ENCODE results near the gene TRABD2B. TPM values are rescaled to one million over a fixed set of nuclear protein-coding genes. Genes with fewer than 3 reads are reported as not detected.

Gene TRABD2B
- total and polyA plus RNA-seq, 2 of the 4 experiments (the other 2 are of a cell fraction), result not detected

DNA sequence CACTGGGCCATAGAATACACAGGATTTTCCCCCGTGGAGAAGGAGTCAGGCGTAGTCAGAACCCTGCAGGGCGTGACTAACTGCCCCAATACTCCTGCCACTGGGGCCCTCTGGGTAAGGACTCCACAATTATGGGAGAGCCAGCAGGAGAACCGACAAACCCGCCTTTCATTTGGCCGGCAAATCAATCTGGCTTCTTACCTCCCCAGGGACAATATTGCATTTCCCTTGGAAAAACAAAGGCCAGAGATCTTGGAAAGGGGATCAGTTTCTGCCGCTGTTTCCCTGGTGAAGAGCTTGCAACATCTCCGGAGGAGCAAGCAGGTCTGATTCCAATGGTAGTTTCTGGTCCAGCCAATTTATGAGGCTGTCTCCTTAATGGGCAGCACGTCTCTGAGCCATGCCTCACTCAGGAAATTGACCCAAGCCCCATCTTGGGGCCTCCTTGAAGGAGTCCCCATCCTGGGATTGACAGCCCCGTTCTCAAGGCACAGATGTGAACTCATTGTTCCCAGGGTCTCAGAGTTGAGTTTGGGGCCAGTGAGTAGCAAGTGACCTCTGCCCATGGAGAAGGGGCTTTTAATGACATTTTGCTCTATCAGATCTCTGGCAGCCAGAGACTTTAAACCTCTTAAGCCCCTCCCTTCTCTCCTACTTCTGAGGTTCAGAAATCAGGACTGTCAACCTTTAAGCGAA is 4.3 kb downstream of the TRABD2B start:
- Histone ChIP-seq H4K5ac (ENCODE audit: low read depth, low read length) (no peak overlapping the region), H3K9me3 (ENCODE audit: control insufficient read depth, insufficient read depth, low read length) (no peaks in the 10 kb centered on the region), H2BK120ac (ENCODE audit: low read depth, low read length) (no peak overlapping the region), H3K56ac (ENCODE audit: extremely low read depth, insufficient read depth, low read length) (no peak overlapping the region), H3K4me1 (ENCODE audit: control insufficient read depth, insufficient read depth, low read length) (no peaks in the 10 kb centered on the region), H3K23ac (ENCODE audit: low read depth, low read length) (no peak overlapping the region), H3K27me3 (ENCODE audit: control insufficient read depth, insufficient read depth, low read length) (peaks cover 26% of the 10 kb centered on the region), H3K4ac (ENCODE audit: low read depth, low read length) (no peak overlapping the region), H3K4me3 (ENCODE audit: insufficient read depth, low read depth, low read length) (no peak overlapping the region), H3K9me1 (ENCODE audit: insufficient read depth, low read length) (no peaks in the 10 kb centered on the region), H3K9ac (ENCODE audit: low read depth, low read length) (no peak overlapping the region), H2AFZ (replicated peaks; ENCODE audit: low read length, poor library complexity) (no peak overlapping the region), H2BK15ac (ENCODE audit: low read depth, low read length) (no peak overlapping the region), H3K27ac (ENCODE audit: insufficient read depth, low read length) (no peak overlapping the region), H3K79me1 (ENCODE audit: low read depth in 1 of 2, low read length in 2 of 2) (no peaks in the 10 kb centered on the region), H2AK5ac (ENCODE audit: low read depth, low read length) (no peak overlapping the region), H2AK9ac (replicated peaks; ENCODE audit: low read depth, low read length, poor library complexity) (no peak overlapping the region), H2BK5ac (ENCODE audit: low read depth, low read length, poor library complexity, severe bottlenecking) (no peak overlapping the region), H3K36me3 (ENCODE audit: control insufficient read depth, insufficient read depth, low read length) (no peaks in the 10 kb centered on the region), H3K4me2 (ENCODE audit: low read depth, low read length) (no peak overlapping the region), H3K18ac (ENCODE audit: low read depth, low read length) (no peak overlapping the region), H2BK20ac (ENCODE audit: low read depth, low read length) (no peak overlapping the region), H4K91ac (ENCODE audit: insufficient read depth, low read depth, low read length) (no peak overlapping the region), H4K8ac (ENCODE audit: low read depth in 2 of 2, low read length in 2 of 2) (no peak overlapping the region), H3K14ac (replicated peaks; ENCODE audit: low read depth, low read length) (no peak overlapping the region), H4K20me1 (ENCODE audit: insufficient read depth, low read length) (no peaks in the 10 kb centered on the region)
- ChIA-PET CTCF (no interaction called here), POLR2A (ENCODE audit: unreplicated experiment) (no interaction called here)
- dilution Hi-C loops (cut with HindIII; ENCODE audit: low sequenced_read_pairs, unreplicated experiment) (no loop called here), intact Hi-C loops (cut with micrococcal nuclease) (loop anchor here (10.0 kb wide), 1 partner anchor 212 kb away; no protein-coding TSS in a partner anchor), in situ Hi-C loops (cut with MboI; ENCODE audit: low sequenced_read_pairs) (no loop called here)
- no peak for DNase-seq
- WGBS, 2 experiments (ENCODE audit: extremely low coverage in 2 of 2, insufficient read length in 1 of 2), result 14% methylated on average over 1 of the region's 11 CpGs; no CpG with 5 or more reads in 1 of the 2 experiments
- no peak for ATAC-seq (ENCODE audit: low read depth)
- TF ChIP-seq NFE2L2 (IDR thresholded peaks at IDR 0.05; ENCODE audit: low read depth, low read length) (no peak), BHLHE40 (IDR thresholded peaks at IDR 0.05; ENCODE audit: low read depth, low read length) (no peak), RFX5 (IDR thresholded peaks at IDR 0.05; ENCODE audit: low read depth, low read length) (no peak), SMC3 (IDR thresholded peaks at IDR 0.05; ENCODE audit: low read depth, low read length) (no peak), MXI1 (IDR thresholded peaks at IDR 0.05; ENCODE audit: borderline replicate concordance, low read depth, low read length) (no peak)
- TF ChIP-seq, protein P1, sequence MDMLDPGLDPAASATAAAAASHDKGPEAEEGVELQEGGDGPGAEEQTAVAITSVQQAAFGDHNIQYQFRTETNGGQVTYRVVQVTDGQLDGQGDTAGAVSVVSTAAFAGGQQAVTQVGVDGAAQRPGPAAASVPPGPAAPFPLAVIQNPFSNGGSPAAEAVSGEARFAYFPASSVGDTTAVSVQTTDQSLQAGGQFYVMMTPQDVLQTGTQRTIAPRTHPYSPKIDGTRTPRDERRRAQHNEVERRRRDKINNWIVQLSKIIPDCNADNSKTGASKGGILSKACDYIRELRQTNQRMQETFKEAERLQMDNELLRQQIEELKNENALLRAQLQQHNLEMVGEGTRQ (IDR thresholded peaks at IDR 0.05; ENCODE audit: low read depth, low read length), result no peak
- TF ChIP-seq, protein P2, sequence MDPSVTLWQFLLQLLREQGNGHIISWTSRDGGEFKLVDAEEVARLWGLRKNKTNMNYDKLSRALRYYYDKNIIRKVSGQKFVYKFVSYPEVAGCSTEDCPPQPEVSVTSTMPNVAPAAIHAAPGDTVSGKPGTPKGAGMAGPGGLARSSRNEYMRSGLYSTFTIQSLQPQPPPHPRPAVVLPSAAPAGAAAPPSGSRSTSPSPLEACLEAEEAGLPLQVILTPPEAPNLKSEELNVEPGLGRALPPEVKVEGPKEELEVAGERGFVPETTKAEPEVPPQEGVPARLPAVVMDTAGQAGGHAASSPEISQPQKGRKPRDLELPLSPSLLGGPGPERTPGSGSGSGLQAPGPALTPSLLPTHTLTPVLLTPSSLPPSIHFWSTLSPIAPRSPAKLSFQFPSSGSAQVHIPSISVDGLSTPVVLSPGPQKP (IDR thresholded peaks at IDR 0.05; ENCODE audit: borderline replicate concordance, low read depth, low read length), result no peak
- TF ChIP-seq, protein P3, sequence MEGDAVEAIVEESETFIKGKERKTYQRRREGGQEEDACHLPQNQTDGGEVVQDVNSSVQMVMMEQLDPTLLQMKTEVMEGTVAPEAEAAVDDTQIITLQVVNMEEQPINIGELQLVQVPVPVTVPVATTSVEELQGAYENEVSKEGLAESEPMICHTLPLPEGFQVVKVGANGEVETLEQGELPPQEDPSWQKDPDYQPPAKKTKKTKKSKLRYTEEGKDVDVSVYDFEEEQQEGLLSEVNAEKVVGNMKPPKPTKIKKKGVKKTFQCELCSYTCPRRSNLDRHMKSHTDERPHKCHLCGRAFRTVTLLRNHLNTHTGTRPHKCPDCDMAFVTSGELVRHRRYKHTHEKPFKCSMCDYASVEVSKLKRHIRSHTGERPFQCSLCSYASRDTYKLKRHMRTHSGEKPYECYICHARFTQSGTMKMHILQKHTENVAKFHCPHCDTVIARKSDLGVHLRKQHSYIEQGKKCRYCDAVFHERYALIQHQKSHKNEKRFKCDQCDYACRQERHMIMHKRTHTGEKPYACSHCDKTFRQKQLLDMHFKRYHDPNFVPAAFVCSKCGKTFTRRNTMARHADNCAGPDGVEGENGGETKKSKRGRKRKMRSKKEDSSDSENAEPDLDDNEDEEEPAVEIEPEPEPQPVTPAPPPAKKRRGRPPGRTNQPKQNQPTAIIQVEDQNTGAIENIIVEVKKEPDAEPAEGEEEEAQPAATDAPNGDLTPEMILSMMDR (conservative IDR thresholded peaks at IDR 0.05; ENCODE audit: low read depth, low read length), result no peak
- BruUV-seq (replicated peaks), result no TSS peak
